K562 (cell line): ENCODE results near the gene FPGS. TPM values are rescaled to one million over a fixed set of nuclear protein-coding genes. Genes with fewer than 3 reads are reported as not detected.

Source experiments
- CREM ChIP-seq: IDR thresholded peaks from 2 replicates; pipeline ENCODE4 v1.6.1; 2014; ENCODE audit warnings: antibody characterized with exemption, low read depth
- DLX4 ChIP-seq: fragments of 250-450 bp; sonication (Bioruptor Pico); IDR thresholded peaks from 2 replicates; pipeline ENCODE4 v1.6.1; 2021; ENCODE audit warnings: mild to moderate bottlenecking
- FOXA3 ChIP-seq, 2 experiments: fragments of 450-650 bp in 1 of 2; sonication (generic) in 1 of 2; formaldehyde crosslinking; IDR thresholded peaks in 1 of 2; conservative IDR thresholded peaks in 1 of 2; 2 replicates each; pipeline versions ENCODE4 v1.4.0 to v1.8.0; 2020 to 2022; ENCODE audit warnings: mild to moderate bottlenecking in 2 of 2, missing genetic modification reagents in 1 of 2
- GTF2A2 ChIP-seq: IDR thresholded peaks from 2 replicates; pipeline ENCODE4 v1.6.1; 2016; ENCODE audit warnings: mild to moderate bottlenecking, missing genetic modification characterization, missing compliant biosample characterization
- HNRNPH1 ChIP-seq: fragments of 200-400 bp; formaldehyde crosslinking; optimal IDR thresholded peaks from 2 replicates; pipeline ENCODE3; 2017; ENCODE audit warnings: low read depth, mild to moderate bottlenecking, low read length, moderate library complexity
- MGA ChIP-seq: fragments of 450-650 bp; IDR thresholded peaks from 2 replicates; pipeline ENCODE4 v1.6.1; 2016; ENCODE audit warnings: mild to moderate bottlenecking, moderate library complexity
- PKNOX1 ChIP-seq: fragments of 450-650 bp; IDR thresholded peaks from 2 replicates; pipeline ENCODE4 v1.6.1; 2016
- ZFPM2 ChIP-seq: fragments of 250-450 bp; sonication (Bioruptor Pico); IDR thresholded peaks from 2 replicates; pipeline ENCODE4 v1.5.1; 2022; ENCODE audit warnings: mild to moderate bottlenecking
- ZNF224 ChIP-seq: sonication (generic); formaldehyde crosslinking; IDR thresholded peaks from 2 replicates; pipeline ENCODE4 v1.8.0; 2022; ENCODE audit warnings: mild to moderate bottlenecking, missing genetic modification reagents
- ZNF232 ChIP-seq: sonication (generic); formaldehyde crosslinking; IDR thresholded peaks from 2 replicates; pipeline ENCODE4 v1.8.0; 2022; ENCODE audit warnings: mild to moderate bottlenecking, missing genetic modification reagents
- ZNF655 ChIP-seq: fragments of 250-450 bp; sonication (Bioruptor Pico); IDR thresholded peaks from 2 replicates; pipeline ENCODE4 v1.5.0; 2021
- ZNF785 ChIP-seq: fragments of 250-450 bp; sonication (Bioruptor Pico); IDR thresholded peaks from 2 replicates; pipeline ENCODE4 v1.4.0; 2020; ENCODE audit warnings: mild to moderate bottlenecking
- polyA plus RNA-seq, 8 experiments: library from polyadenylated mRNA; depleted of rRNA in 4 of 8; stranded (reverse) in 5 of 8; unstranded in 3 of 8; fragments of >200 nt; fragmentation: Nextera tagmentation in 2 of 8; fragmentation: Illumina TruSeq in 1 of 8; extraction: Ambion mirVana in 2 of 8; extraction: Trizol in 1 of 8; gene quantifications; 2 replicates each; pipeline versions ENCODE4 v1.2.1 to v1.2.3, GENCODE V29; 2011 to 2014; ENCODE audit warnings: inconsistent platforms in 1 of 8, missing spikeins in 1 of 8
- total RNA-seq, 7 experiments: library from RNA; depleted of rRNA in 6 of 7; stranded (reverse); fragments of >200 nt in 6 of 7; fragmentation: Illumina TruSeq in 2 of 7; extraction: Trizol in 2 of 7; gene quantifications; 2 replicates each; pipeline versions ENCODE4 v1.2.1 to v1.2.3, GENCODE V29; 2011 to 2021; ENCODE audit warnings: low replicate concordance in 1 of 7

FPGS gene
- total and polyA plus RNA-seq, 9 of the 15 experiments (the other 6 are each of a cell fraction or from before 2014, with no cell fraction given): 0.84 to 86.4 (median 59.2) TPM

GRCh38 chr9:127779136-127779981, 23.3 kb upstream of the FPGS start (continued):
- TF ChIP-seq HNRNPH1: no peak
- TF ChIP-seq ZFPM2 (CRISPR knock-in tag): no peak
- no peak for TF ChIP-seq ZNF785
- no peak for TF ChIP-seq ZNF655 (CRISPR knock-in tag)
- no peak for TF ChIP-seq FOXA3 (CRISPR knock-in tag; conservative IDR thresholded peaks at IDR 0.05 in 1 of 2, IDR thresholded peaks at IDR 0.05 in 1 of 2)
- no peak for TF ChIP-seq DLX4 (CRISPR knock-in tag)
- no peak for TF ChIP-seq GTF2A2 (tag)
- no peak for TF ChIP-seq ZNF224 (CRISPR knock-in tag)
- TF ChIP-seq ZNF232 (CRISPR knock-in tag): no peak
- TF ChIP-seq CREM: no peak
- peak; percentile 85 for TF ChIP-seq PKNOX1
- no peak for TF ChIP-seq MGA
